HCT116 (cell line): ENCODE data around the gene MIAT. TPM values are rescaled to one million over a fixed set of nuclear protein-coding genes. Genes with fewer than 3 reads are reported as not detected.

Experiments
- ATAC-seq: fragments of 200-7000 bp; cut with Tn5 transposase; 2 replicates; pipeline ENCODE4 v1.9.1; 2020; ENCODE audit warnings: mild to moderate bottlenecking, moderate library complexity
- BruUV-seq: library from RNA; stranded (reverse); fragments of 400-500 nt; replicated peaks from 2 replicates; lab custom pipeline; 2021; lab: Mats Ljungman, UMichigan
- CTCF ChIA-PET: fragments of 300-600 bp; sonication (Branson Sonifier 250); formaldehyde crosslinking; loops from one replicate; lab custom pipeline; 2021; ENCODE audit warnings: antibody characterized with exemption; lab: Charles Lee
- POLR2A ChIA-PET: fragments of 300-600, 350-600 bp; sonication (Branson Sonifier 250); formaldehyde crosslinking; loops from one replicate; lab custom pipeline; 2021; ENCODE audit warnings: antibody characterized with exemption; lab: Charles Lee
- RAD21 ChIA-PET, 2 experiments: fragments of 300-600 bp; sonication (Branson Sonifier 250); formaldehyde crosslinking; loops; one replicate each; lab custom pipeline; 2023; ENCODE audit warnings: low total read pairs in 2 of 2; ENCODE audit not compliant: uncharacterized antibody in 2 of 2, unreplicated experiment in 2 of 2, low non-redundant PET in 1 of 2; lab: Charles Lee
- DNase-seq: peaks from one replicate; pipeline ENCODE4 v3.0.0-alpha.2; 2010; ENCODE audit warnings: low read depth, low spot score
- H2AFZ ChIP-seq: fragments of 200-600 bp; shearing (Covaris generic), sonication (generic); 2 replicates; pipeline ENCODE4 v1.6.1; 2017; ENCODE audit warnings: low read depth, mixed run types, mixed read lengths, antibody characterized with exemption, low read length; ENCODE audit not compliant: poor library complexity, severe bottlenecking
- H3K27ac ChIP-seq: 2 replicates; pipeline ENCODE4 v1.5.1; 2012; ENCODE audit warnings: low read depth, low read length
- H3K27me3 ChIP-seq: fragments of 200-600 bp; sonication (generic); 2 replicates; pipeline ENCODE4 v1.6.1; 2016; ENCODE audit warnings: mixed run types, low read length, mixed read lengths; ENCODE audit not compliant: insufficient read depth
- H3K36me3 ChIP-seq, 2 experiments: fragments of 200-500 bp in 1 of 2; fragments of 200-600 bp in 1 of 2; sonication (Bioruptor generic) in 1 of 2; sonication (generic) in 1 of 2; 2 replicates each; pipeline versions ENCODE4 v1.5.1 to v1.6.1; 2014 to 2016; ENCODE audit warnings: low read length in 2 of 2, inconsistent platforms in 1 of 2, mixed read lengths in 1 of 2, mixed run types in 1 of 2; ENCODE audit not compliant: insufficient read depth in 2 of 2, control insufficient read depth in 1 of 2
- H3K4me1 ChIP-seq, 2 experiments: fragments of 200-600 bp in 1 of 2; sonication (generic) in 1 of 2; 2 replicates each; pipeline versions ENCODE4 v1.5.1 to v1.6.1; 2012 to 2017; ENCODE audit warnings: low read length in 2 of 2, inconsistent platforms in 1 of 2, mild to moderate bottlenecking in 1 of 2, mixed read lengths in 1 of 2, mixed run types in 1 of 2, moderate library complexity in 1 of 2; ENCODE audit not compliant: insufficient read depth in 2 of 2, control insufficient read depth in 1 of 2
- H3K4me2 ChIP-seq: fragments of 200-600 bp; sonication (generic); 2 replicates; pipeline ENCODE4 v1.6.1; 2017; ENCODE audit warnings: mixed run types, low read length, mixed read lengths
- H3K4me3 ChIP-seq, 2 experiments: fragments of 200-600 bp in 1 of 2; sonication (generic) in 1 of 2; replicated peaks in 1 of 2; 2 replicates each; pipeline ENCODE4 v1.5.1; 2011 to 2016; ENCODE audit warnings: low read length in 2 of 2, control low read depth in 1 of 2, low read depth in 1 of 2, mild to moderate bottlenecking in 1 of 2, mixed read lengths in 1 of 2, mixed run types in 1 of 2
- H3K79me2 ChIP-seq: fragments of 200-600 bp; sonication (generic); 2 replicates; pipeline ENCODE4 v1.6.1; 2017; ENCODE audit warnings: mild to moderate bottlenecking, mixed run types, low read length, moderate library complexity, mixed read lengths; ENCODE audit not compliant: insufficient read depth
- H3K9ac ChIP-seq: fragments of 200-600 bp; sonication (generic); 2 replicates; pipeline ENCODE4 v1.6.1; 2016; ENCODE audit warnings: low read length, mixed read lengths
- H3K9me2 ChIP-seq: fragments of 200-600 bp; sonication (generic), shearing (Covaris generic); 2 replicates; pipeline ENCODE4 v1.6.1; 2017; ENCODE audit warnings: mixed run types, mild to moderate bottlenecking, moderate library complexity; ENCODE audit not compliant: insufficient read depth
- H3K9me3 ChIP-seq, 2 experiments: fragments of 200-500 bp in 1 of 2; fragments of 200-600 bp in 1 of 2; sonication (Bioruptor generic) in 1 of 2; sonication (generic) in 1 of 2; 2 replicates each; pipeline ENCODE4 v1.6.1; 2014 to 2017; ENCODE audit warnings: low read length in 2 of 2, mixed read lengths in 2 of 2, inconsistent platforms in 1 of 2, low read depth in 1 of 2, mild to moderate bottlenecking in 1 of 2, mixed run types in 1 of 2, moderate library complexity in 1 of 2; ENCODE audit not compliant: control insufficient read depth in 1 of 2, insufficient read depth in 1 of 2
- H4K20me1 ChIP-seq: fragments of 200-600 bp; sonication (generic), shearing (Covaris generic); 2 replicates; pipeline ENCODE4 v1.6.1; 2017; ENCODE audit warnings: mixed run types, mild to moderate bottlenecking, moderate library complexity; ENCODE audit not compliant: insufficient read depth
- CBX3 ChIP-seq: IDR thresholded peaks from 2 replicates; pipeline ENCODE4 v1.6.1; 2012; ENCODE audit warnings: low read depth
- CEBPB ChIP-seq: IDR thresholded peaks from 2 replicates; pipeline ENCODE4 v1.6.1; 2012; ENCODE audit warnings: low read depth
- EGR1 ChIP-seq: IDR thresholded peaks from 2 replicates; pipeline ENCODE4 v1.6.1; 2012; ENCODE audit warnings: low read depth
- EZH2 ChIP-seq: fragments of 200-600 bp; sonication (generic); IDR thresholded peaks from 2 replicates; pipeline ENCODE4 v1.6.1; 2017; ENCODE audit warnings: antibody characterized with exemption, mixed run types
- EZH2phosphoT487 ChIP-seq: fragments of 200-600 bp; IDR thresholded peaks from 2 replicates; pipeline ENCODE4 v1.6.1; 2018; ENCODE audit warnings: antibody characterized with exemption, borderline replicate concordance
- FOSL1 ChIP-seq: IDR thresholded peaks from 2 replicates; pipeline ENCODE4 v1.6.1; 2012; ENCODE audit warnings: low read depth
- JUND ChIP-seq: IDR thresholded peaks from 2 replicates; pipeline ENCODE4 v1.6.1; 2012
- POLR2AphosphoS5 ChIP-seq: IDR thresholded peaks from 2 replicates; pipeline ENCODE4 v1.6.1; 2011; ENCODE audit warnings: mild to moderate bottlenecking, low read depth, low read length, moderate library complexity
- SIN3A ChIP-seq: IDR thresholded peaks from 2 replicates; pipeline ENCODE4 v1.6.1; 2012; ENCODE audit warnings: low read depth
- SRF ChIP-seq: IDR thresholded peaks from 2 replicates; pipeline ENCODE4 v1.6.1; 2012; ENCODE audit warnings: low read depth
- TCF7L2 ChIP-seq: IDR thresholded peaks from 2 replicates; pipeline ENCODE4 v1.7.0; 2011; ENCODE audit warnings: borderline replicate concordance, inconsistent platforms; ENCODE audit not compliant: insufficient read depth, insufficient read length; ENCODE audit errors: extremely low read depth
- ZNF274 ChIP-seq: fragments of 200-500 bp; sonication (Bioruptor generic); IDR thresholded peaks from 2 replicates; pipeline ENCODE4 v1.6.1; 2014; ENCODE audit warnings: mild to moderate bottlenecking, low read depth, low read length, inconsistent platforms
- intact Hi-C: fragments of 100-400 bp; cut with micrococcal nuclease; formaldehyde crosslinking; loops from 2 replicates; pipeline ENCODE4 v1.10.0; 2022
- total RNA-seq: library from RNA; stranded (reverse); gene quantifications from one replicate; pipeline ENCODE4 v1.2.1, GENCODE V29; 2021; ENCODE audit not compliant: unreplicated experiment

Gene MIAT
- total RNA-seq, 1 experiment from 2014 or later = 0.54 TPM

DNA sequence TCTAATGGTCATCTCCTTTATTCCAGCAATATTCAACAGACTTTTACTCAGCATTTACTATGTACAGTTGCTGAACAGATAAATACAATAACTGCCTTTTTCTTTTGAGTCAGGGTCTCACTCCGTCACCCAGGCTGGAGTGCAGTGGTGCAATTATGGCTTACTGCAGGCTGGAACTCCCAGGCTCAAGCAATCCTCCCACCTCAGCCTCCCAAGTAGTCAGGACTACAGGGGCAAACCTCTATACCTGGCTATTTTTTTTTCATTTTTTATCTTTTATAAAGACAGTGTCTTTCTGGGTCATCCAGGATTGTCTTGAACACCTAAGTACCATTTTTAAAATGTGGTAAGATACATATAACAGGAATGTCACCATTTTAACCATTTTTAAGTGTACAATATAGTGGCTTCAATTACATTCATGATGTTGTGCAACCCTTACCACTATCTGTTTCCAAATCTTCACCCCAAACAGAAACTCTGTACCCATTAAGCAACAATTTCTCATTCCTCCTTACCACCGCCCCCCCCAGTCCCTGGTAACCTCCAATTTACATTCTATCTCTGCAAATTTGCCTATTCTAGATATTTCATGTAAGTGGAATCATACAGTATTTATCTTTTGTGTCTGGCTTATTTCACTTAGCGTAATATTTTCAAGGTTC, 67.8 kb downstream of the MIAT start:
- RAD21 ChIA-PET = no interaction called here
- Histone ChIP-seq H3K27me3 (no peaks in the 10 kb centered on the region), H3K9me3 (no peaks in the 10 kb centered on the region), H3K4me2 (no peak overlapping the region), H3K27ac (no peak overlapping the region), H3K4me3 (no peak overlapping the region), H3K9ac (no peak overlapping the region), H4K20me1 (no peaks in the 10 kb centered on the region), H3K36me3 (no peaks in the 10 kb centered on the region), H2AFZ (no peak overlapping the region), H3K4me1 (no peaks in the 10 kb centered on the region), H3K79me2 (no peaks in the 10 kb centered on the region), H3K9me2 (no peaks in the 10 kb centered on the region)
- POLR2A ChIA-PET = no interaction called here
- no TSS peak for BruUV-seq
- ATAC-seq = no peak
- CTCF ChIA-PET = no interaction called here
- intact Hi-C loops = no loop called here
- no peak for TF ChIP-seq FOSL1
- TF ChIP-seq CEBPB = no peak
- TF ChIP-seq CBX3 = no peak
- no peak for TF ChIP-seq TCF7L2
- TF ChIP-seq POLR2AphosphoS5 = no peak
- TF ChIP-seq SRF = no peak
- TF ChIP-seq EZH2 = no peak
- TF ChIP-seq EZH2phosphoT487 = no peak
- no peak for TF ChIP-seq SIN3A
- TF ChIP-seq EGR1 = no peak
- TF ChIP-seq JUND = no peak
- no peak for TF ChIP-seq ZNF274
- DNase-seq = no peak

Other genes starting within 250 kb of the MIAT start
- 4.1 TPM for gene ASPHD2, start 228.3 kb upstream of the MIAT start, total RNA-seq
- 35.4 TPM for gene HPS4, start 173.8 kb upstream of the MIAT start, total RNA-seq
- gene SRRD, start 173.7 kb upstream of the MIAT start, total RNA-seq = 30.4 TPM
- 28.1 TPM for gene TFIP11, start 145.1 kb upstream of the MIAT start, total RNA-seq
- gene TPST2, start 67.5 kb upstream of the MIAT start, total RNA-seq = 11.8 TPM
- not detected for gene CRYBB1, start 39.6 kb upstream of the MIAT start, total RNA-seq
- not detected for gene CRYBA4, start 35.6 kb upstream of the MIAT start, total RNA-seq